Measurements from ENCODE around the gene SMURF2.

DNA sequence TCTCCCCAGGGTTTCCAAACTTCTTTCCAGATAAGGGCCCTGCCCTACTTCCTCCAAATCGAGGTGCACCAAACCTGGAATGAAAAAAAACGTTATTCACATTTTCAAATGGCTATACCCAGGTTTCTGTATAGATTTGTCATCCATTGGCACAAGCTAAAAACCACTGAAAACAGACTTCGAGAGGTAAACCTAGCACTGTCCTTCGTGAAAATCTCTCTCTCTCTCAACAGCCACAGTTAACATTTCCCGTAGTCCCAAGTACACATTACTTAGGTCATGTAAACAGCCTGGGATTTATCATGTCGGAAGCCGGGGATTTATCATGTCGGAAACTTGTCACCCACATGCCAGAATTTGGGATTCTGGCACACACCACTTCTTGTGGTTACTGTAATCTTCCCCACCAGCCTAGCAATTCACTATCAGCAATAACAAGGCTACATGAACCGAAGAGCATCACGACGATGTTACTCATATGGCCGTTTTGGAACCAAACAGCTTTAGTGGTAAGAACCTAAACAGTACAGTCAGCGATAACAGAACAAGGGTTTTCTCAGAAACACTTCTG, 157.3 kb downstream of the SMURF2 start:
- TF ChIP-seq MAFK (IDR thresholded peaks at IDR 0.05; ENCODE audit: low read depth, low read length) (peak; percentile 64), CTCF (conservative IDR thresholded peaks at IDR 0.05; ENCODE audit: low read depth, low read length) (no peak), POLR2A (IDR thresholded peaks at IDR 0.05; ENCODE audit: low read depth, low read length) (no peak), NFE2L2 (IDR thresholded peaks at IDR 0.05; ENCODE audit: low read depth, low read length) (no peak), FOS (IDR thresholded peaks at IDR 0.05; ENCODE audit: low read depth, low read length) (no peak)

Measured in IMR-90 (cell line).